ENCODE data around the gene ARHGDIB. TPM values are rescaled to one million over a fixed set of nuclear protein-coding genes. Genes with fewer than 3 reads are reported as not detected.

The ARHGDIB gene
- total RNA-seq, 1 experiment from 2014 or later: 1.6 TPM

DNA sequence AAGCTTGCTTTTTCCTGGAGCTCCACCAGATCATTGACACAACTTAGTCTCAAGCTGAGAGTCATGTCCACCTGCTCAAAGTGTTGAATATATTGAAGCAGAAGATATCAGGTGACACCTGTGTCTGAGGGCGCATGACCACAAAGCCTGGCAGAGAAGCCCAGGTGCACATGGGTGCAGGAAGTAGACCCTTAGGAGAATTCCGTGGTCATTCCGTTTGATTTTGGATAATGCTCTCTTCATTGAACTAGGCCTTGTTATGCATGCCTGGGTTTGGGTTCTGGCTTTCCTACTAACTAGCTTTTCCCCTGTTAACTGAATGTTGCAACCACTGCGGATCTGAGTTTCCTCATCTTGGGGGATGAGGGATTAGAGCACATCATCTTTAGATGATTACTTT, 7.1 kb downstream of the ARHGDIB start:
- TF ChIP-seq, protein P1, sequence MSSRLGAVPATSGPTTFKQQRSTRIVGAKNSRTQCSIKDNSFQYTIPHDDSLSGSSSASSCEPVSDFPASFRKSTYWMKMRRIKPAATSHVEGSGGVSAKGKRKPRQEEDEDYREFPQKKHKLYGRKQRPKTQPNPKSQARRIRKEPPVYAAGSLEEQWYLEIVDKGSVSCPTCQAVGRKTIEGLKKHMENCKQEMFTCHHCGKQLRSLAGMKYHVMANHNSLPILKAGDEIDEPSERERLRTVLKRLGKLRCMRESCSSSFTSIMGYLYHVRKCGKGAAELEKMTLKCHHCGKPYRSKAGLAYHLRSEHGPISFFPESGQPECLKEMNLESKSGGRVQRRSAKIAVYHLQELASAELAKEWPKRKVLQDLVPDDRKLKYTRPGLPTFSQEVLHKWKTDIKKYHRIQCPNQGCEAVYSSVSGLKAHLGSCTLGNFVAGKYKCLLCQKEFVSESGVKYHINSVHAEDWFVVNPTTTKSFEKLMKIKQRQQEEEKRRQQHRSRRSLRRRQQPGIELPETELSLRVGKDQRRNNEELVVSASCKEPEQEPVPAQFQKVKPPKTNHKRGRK (CRISPR knock-in tag; IDR thresholded peaks at IDR 0.05; ENCODE audit: borderline replicate concordance): no peak
- TF ChIP-seq NFYB (CRISPR knock-in tag; conservative IDR thresholded peaks at IDR 0.05; ENCODE audit: low read depth) (no peak), TEAD4 (CRISPR knock-in tag; IDR thresholded peaks at IDR 0.05) (no peak), NFATC4 (CRISPR knock-in tag; IDR thresholded peaks at IDR 0.05) (no peak), ATF1 (CRISPR knock-in tag; IDR thresholded peaks at IDR 0.05) (no peak), SMAD3 (CRISPR knock-in tag; IDR thresholded peaks at IDR 0.05; ENCODE audit: borderline replicate concordance) (no peak), CREM (CRISPR knock-in tag; IDR thresholded peaks at IDR 0.05) (no peak), GTF2I (CRISPR knock-in tag; conservative IDR thresholded peaks at IDR 0.05) (no peak), ZNF219 (CRISPR knock-in tag; IDR thresholded peaks at IDR 0.05; ENCODE audit: borderline replicate concordance) (no peak), ELF4 (CRISPR knock-in tag; IDR thresholded peaks at IDR 0.05; ENCODE audit: low read depth) (no peak), ZBTB21 (CRISPR knock-in tag; IDR thresholded peaks at IDR 0.05; ENCODE audit: borderline replicate concordance) (no peak), ETV6 (CRISPR knock-in tag; IDR thresholded peaks at IDR 0.05) (no peak)
- TF ChIP-seq, protein P2, sequence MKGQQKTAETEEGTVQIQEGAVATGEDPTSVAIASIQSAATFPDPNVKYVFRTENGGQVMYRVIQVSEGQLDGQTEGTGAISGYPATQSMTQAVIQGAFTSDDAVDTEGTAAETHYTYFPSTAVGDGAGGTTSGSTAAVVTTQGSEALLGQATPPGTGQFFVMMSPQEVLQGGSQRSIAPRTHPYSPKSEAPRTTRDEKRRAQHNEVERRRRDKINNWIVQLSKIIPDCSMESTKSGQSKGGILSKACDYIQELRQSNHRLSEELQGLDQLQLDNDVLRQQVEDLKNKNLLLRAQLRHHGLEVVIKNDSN (CRISPR knock-in tag; IDR thresholded peaks at IDR 0.05): no peak
- TF ChIP-seq, protein P3, sequence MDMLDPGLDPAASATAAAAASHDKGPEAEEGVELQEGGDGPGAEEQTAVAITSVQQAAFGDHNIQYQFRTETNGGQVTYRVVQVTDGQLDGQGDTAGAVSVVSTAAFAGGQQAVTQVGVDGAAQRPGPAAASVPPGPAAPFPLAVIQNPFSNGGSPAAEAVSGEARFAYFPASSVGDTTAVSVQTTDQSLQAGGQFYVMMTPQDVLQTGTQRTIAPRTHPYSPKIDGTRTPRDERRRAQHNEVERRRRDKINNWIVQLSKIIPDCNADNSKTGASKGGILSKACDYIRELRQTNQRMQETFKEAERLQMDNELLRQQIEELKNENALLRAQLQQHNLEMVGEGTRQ (CRISPR knock-in tag; IDR thresholded peaks at IDR 0.05): no peak
- TF ChIP-seq, protein P4, sequence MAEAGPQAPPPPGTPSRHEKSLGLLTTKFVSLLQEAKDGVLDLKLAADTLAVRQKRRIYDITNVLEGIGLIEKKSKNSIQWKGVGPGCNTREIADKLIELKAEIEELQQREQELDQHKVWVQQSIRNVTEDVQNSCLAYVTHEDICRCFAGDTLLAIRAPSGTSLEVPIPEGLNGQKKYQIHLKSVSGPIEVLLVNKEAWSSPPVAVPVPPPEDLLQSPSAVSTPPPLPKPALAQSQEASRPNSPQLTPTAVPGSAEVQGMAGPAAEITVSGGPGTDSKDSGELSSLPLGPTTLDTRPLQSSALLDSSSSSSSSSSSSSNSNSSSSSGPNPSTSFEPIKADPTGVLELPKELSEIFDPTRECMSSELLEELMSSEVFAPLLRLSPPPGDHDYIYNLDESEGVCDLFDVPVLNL (CRISPR knock-in tag; IDR thresholded peaks at IDR 0.05; ENCODE audit: borderline replicate concordance, low read depth): no peak
- TF ChIP-seq, protein P5, sequence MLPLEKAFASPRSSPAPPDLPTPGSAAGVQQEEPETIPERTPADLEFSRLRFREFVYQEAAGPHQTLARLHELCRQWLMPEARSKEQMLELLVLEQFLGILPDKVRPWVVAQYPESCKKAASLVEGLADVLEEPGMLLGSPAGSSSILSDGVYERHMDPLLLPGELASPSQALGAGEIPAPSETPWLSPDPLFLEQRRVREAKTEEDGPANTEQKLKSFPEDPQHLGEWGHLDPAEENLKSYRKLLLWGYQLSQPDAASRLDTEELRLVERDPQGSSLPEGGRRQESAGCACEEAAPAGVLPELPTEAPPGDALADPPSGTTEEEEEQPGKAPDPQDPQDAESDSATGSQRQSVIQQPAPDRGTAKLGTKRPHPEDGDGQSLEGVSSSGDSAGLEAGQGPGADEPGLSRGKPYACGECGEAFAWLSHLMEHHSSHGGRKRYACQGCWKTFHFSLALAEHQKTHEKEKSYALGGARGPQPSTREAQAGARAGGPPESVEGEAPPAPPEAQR (CRISPR knock-in tag; IDR thresholded peaks at IDR 0.05): no peak
- TF ChIP-seq, protein P6, sequence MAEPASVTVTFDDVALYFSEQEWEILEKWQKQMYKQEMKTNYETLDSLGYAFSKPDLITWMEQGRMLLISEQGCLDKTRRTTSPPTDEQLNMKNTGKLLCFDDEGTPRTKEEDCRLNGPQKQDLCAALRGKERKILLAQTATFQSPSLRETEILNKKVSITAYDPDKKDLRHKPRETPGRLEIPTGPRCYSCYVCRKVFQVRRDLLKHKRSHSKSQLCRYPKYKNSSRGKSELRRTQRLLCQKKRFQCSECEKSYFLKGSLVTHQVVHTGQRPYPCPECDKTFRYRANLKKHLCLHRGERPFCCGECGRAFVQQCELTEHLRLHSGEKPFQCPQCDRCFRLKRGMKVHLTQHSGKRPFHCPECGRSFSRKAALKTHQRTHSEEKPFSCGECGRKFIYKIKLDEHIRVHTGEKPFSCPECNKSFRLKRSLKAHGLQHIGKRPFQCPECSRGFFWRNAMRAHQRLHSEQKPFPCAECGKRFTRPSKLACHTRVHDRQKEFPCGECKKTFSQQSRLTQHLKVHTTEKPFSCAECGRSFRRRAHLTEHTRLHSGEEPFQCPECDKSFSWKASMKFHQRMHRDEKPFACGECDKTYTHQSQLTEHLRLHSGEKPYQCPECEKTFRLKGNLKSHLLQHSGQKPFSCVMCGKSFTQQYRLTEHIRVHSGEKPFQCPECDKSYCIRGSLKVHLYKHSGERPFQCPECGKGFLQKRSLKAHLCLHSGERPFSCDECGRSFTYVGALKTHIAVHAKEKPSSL (CRISPR knock-in tag; conservative IDR thresholded peaks at IDR 0.05): no peak
- TF ChIP-seq, protein P7, sequence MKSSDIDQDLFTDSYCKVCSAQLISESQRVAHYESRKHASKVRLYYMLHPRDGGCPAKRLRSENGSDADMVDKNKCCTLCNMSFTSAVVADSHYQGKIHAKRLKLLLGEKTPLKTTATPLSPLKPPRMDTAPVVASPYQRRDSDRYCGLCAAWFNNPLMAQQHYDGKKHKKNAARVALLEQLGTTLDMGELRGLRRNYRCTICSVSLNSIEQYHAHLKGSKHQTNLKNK (CRISPR knock-in tag; IDR thresholded peaks at IDR 0.05): no peak
- TF ChIP-seq, protein P8, sequence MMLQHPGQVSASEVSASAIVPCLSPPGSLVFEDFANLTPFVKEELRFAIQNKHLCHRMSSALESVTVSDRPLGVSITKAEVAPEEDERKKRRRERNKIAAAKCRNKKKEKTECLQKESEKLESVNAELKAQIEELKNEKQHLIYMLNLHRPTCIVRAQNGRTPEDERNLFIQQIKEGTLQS (CRISPR knock-in tag; conservative IDR thresholded peaks at IDR 0.05): no peak
- POLR2A ChIA-PET: no interaction called here
- H3K27me3 Mint-ChIP-seq (ENCODE audit: low read depth): no peaks in the 10 kb centered on the region; the same call in 1 of the 2 replicates
- CTCF ChIA-PET: interaction anchor here (1.2 kb wide), 1 partner anchor 18 kb away, joined by 3 read pairs; no protein-coding TSS in a partner anchor
- no peaks in the 10 kb centered on the region for H3K36me3 Mint-ChIP-seq
- no peaks in the 10 kb centered on the region for H3K9me3 Mint-ChIP-seq
- H3K4me3 Mint-ChIP-seq: no peak overlapping the region
- H3K27ac Mint-ChIP-seq: no peak overlapping the region
- peaks cover 28% of the 10 kb centered on the region for H3K4me1 Mint-ChIP-seq
- no peak for ATAC-seq
- DNase-seq (ENCODE audit: low spot score): no peak

Measured in WTC11 (cell line).